Suppressor macrophage treated with lipopolysaccharide for 1 hour (primary cell): ENCODE data around the gene ZNF473.

Experiments
- DNase-seq, 3 donors: peaks; one replicate each; pipeline ENCODE4 v3.0.0-alpha.2; 2020 to 2022

ZNF473 gene

GRCh38 chr19:50025794-50026549, at the start of gene ZNF473:
Gene ZNF473, plus strand, starts transcription at chr19:50026005. Its CDS starts 5,078 bp downstream, at chr19:50031083.
- peak; percentile 97 for DNase-seq

GRCh38 chr19:49976496-49976895, 49.3 kb upstream of the ZNF473 start:
- no peak for DNase-seq

- no peak for DNase-seq
Measured at GRCh38 chr19:49977076-49977475, 48.7 kb upstream of the ZNF473 start.

GRCh38 chr19:49977881-49978280, 47.9 kb upstream of the ZNF473 start:
- DNase-seq: no peak

- no peak for DNase-seq
Measured at GRCh38 chr19:49978324-49978723, 47.5 kb upstream of the ZNF473 start.

- DNase-seq: no peak
Measured at GRCh38 chr19:49981603-49982593, 43.9 kb upstream of the ZNF473 start.

GRCh38 chr19:49983645-49984229, 42.1 kb upstream of the ZNF473 start:
- DNase-seq: peak; percentile 81 to 91 (median 86)

- DNase-seq: no peak
Measured at GRCh38 chr19:49984491-49984890, 41.3 kb upstream of the ZNF473 start.

- DNase-seq: peak; percentile 29 to 52 (median 37)
Measured at GRCh38 chr19:49985871-49986270, 39.9 kb upstream of the ZNF473 start.

- no peak for DNase-seq
Measured at GRCh38 chr19:49986354-49986753, 39.5 kb upstream of the ZNF473 start.

GRCh38 chr19:49987159-49987698, 38.6 kb upstream of the ZNF473 start:
- peak; percentile 94 to 97 (median 97) for DNase-seq

GRCh38 chr19:49988007-49988406, 37.8 kb upstream of the ZNF473 start:
- no peak for DNase-seq

GRCh38 chr19:49988433-49988832, 37.4 kb upstream of the ZNF473 start:
- peak; percentile 44 to 59 (median 46) for DNase-seq

GRCh38 chr19:49997709-49998108, 28.1 kb upstream of the ZNF473 start:
- peak; percentile 41 to 51 (median 50) for DNase-seq

- DNase-seq: no peak
Measured at GRCh38 chr19:49999371-50000010, 26.3 kb upstream of the ZNF473 start.

GRCh38 chr19:50000038-50000840, 25.6 kb upstream of the ZNF473 start:
- DNase-seq: no peak

GRCh38 chr19:50000841-50001557, 24.8 kb upstream of the ZNF473 start:
- DNase-seq: peak in 2 of 3 donors; percentile 17 to 34

- DNase-seq: no peak
Measured at GRCh38 chr19:50001775-50002174, 24.0 kb upstream of the ZNF473 start.

- DNase-seq: no peak
Measured at GRCh38 chr19:50002386-50002960, 23.3 kb upstream of the ZNF473 start.

- no peak for DNase-seq
Measured at GRCh38 chr19:50003254-50003788, 22.5 kb upstream of the ZNF473 start.
